Esophagus muscularis mucosa (tissue), 4 donors: ENCODE measurements around the gene TMEM82. TPM values are rescaled to one million over a fixed set of nuclear protein-coding genes. Genes with fewer than 3 reads are reported as not detected.
"Not testable (repeated sequence)": the region's sequence is repeated elsewhere in the genome, so short reads cannot be mapped to it uniquely, and the experiment has no call there.

Experiments
- DNase-seq: peaks from one replicate; pipeline ENCODE4 v3.0.0-alpha.2; 2017; ENCODE audit errors: extremely low spot score
- H3K27ac ChIP-seq, 4 donors: fragments of 200-600 bp; sonication (generic); replicated peaks in 1 of 4; 1 replicate in 3 of 4; 2 replicates in 1 of 4; pipeline ENCODE4 v1.5.1; 2016 to 2019; ENCODE audit warnings: mild to moderate bottlenecking in 1 of 4
- H3K27me3 ChIP-seq, 4 donors: fragments of 200-600 bp; sonication (generic); one replicate each; pipeline versions ENCODE4 v1.5.1 to v1.6.0; 2016 to 2019
- H3K36me3 ChIP-seq, 4 donors: fragments of 200-600 bp; sonication (generic); one replicate each; pipeline ENCODE4 v1.5.1; 2016 to 2019
- H3K4me1 ChIP-seq, 4 donors: fragments of 200-600 bp; sonication (generic); one replicate each; pipeline ENCODE4 v1.5.1; 2016 to 2019
- H3K4me3 ChIP-seq, 4 donors: fragments of 200-600 bp; sonication (generic); 1 replicate in 2 of 4; 2 replicates in 2 of 4; pipeline ENCODE4 v1.5.1; 2016 to 2019; ENCODE audit warnings: mild to moderate bottlenecking in 4 of 4, moderate library complexity in 1 of 4
- H3K9me3 ChIP-seq, 4 donors: fragments of 200-600 bp; sonication (generic); 1 replicate in 3 of 4; 2 replicates in 1 of 4; pipeline ENCODE4 v1.5.1; 2016 to 2019
- EP300 ChIP-seq: sonication (generic); formaldehyde crosslinking; IDR thresholded peaks from one replicate; pipeline ENCODE4 v1.6.1; 2017; ENCODE audit warnings: antibody characterized with exemption
- POLR2A ChIP-seq: fragments of 450-650 bp; IDR thresholded peaks from one replicate; pipeline ENCODE4 v1.6.1; 2017; ENCODE audit warnings: antibody characterized with exemption, moderate library complexity, mild to moderate bottlenecking, low read depth
- POLR2AphosphoS5 ChIP-seq, 2 donors: sonication (generic); formaldehyde crosslinking; IDR thresholded peaks; one replicate each; pipeline ENCODE4 v1.6.1; 2017; ENCODE audit warnings: antibody characterized with exemption in 2 of 2
- WGBS: methylation state at CpG from one replicate; pipeline ENCODE4 v1.1.5; 2018; 5-methylcytosine and 5-hydroxymethylcytosine counted together
- intact Hi-C: fragments of 100-400 bp; cut with DNase I; formaldehyde crosslinking; loops from one replicate; pipeline ENCODE4 v1.15.1; 2023
- total RNA-seq, 4 donors: library from RNA; depleted of rRNA; stranded (reverse); fragments of >200 nt; gene quantifications; one replicate each; pipeline versions ENCODE4 v1.1.0 to v1.2.1, GENCODE V29; 2016
- TF ChIP-seq, protein P1 (sequence below), 3 experiments: fragments of 200-600 bp in 2 of 3; fragments of 450-650 bp in 1 of 3; sonication (generic) in 2 of 3; IDR thresholded peaks; one replicate each; pipeline ENCODE4 v1.5.1; 2017 to 2019; ENCODE audit warnings: antibody characterized with exemption in 3 of 3, mild to moderate bottlenecking in 2 of 3, moderate library complexity in 1 of 3

TMEM82 gene
- total RNA-seq: not detected

- no peak for DNase-seq
- intact Hi-C loops: loop anchor here (5.0 kb wide), 1 partner anchor 140 kb away; no protein-coding TSS in a partner anchor
- TF ChIP-seq POLR2A (no peak), POLR2AphosphoS5 (IDR thresholded peaks at IDR 0.05) (no peak), EP300 (no peak)
- peaks cover 4 to 13% (median 9%) of the 10 kb centered on the region in 4 donors for H3K4me1 ChIP-seq
- no peaks in the 10 kb centered on the region for H3K9me3 ChIP-seq
- peaks cover 0 to 4% (median 0%) of the 10 kb centered on the region in 4 donors for H3K36me3 ChIP-seq
- H3K27ac ChIP-seq: no peak within 1 kb of the TSS
- no peak within 1 kb of the TSS for H3K4me3 ChIP-seq
- 43% methylated on average over 14 of the region's 14 CpGs for WGBS
- H3K27me3 ChIP-seq: no peaks in the 10 kb centered on the region
These were observed at the start of gene TMEM82 for GRCh38 chr1:15742339-15742801. Gene TMEM82 (plus strand): TSS chr1:15742499. CDS start chr1:15742560, 61 bp downstream.

DNA sequence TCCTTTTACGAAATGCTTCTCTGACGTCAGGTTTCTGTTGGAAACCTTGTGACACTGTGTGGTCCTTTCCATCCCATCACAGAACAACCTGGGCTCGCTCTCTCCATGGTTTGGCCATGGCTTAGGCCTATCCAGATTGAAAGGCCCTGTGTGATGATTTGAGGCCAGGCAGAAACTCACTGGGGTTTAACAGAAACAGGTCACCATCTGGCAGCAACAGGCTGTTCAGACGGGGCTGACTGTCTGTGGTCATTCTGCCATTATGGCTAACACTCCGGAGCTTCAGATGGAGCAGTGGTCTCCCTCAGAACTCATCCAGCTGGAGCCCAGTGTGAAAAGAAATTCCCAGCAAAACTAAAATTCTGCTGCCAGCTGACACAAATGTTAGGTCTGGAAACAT is 48.9 kb upstream of the TMEM82 start:
- H3K4me1 ChIP-seq: peaks cover 39 to 54% (median 45%) of the 10 kb centered on the region in 4 donors
- no peak for TF ChIP-seq EP300
- TF ChIP-seq POLR2A: no peak
- TF ChIP-seq, protein P1, sequence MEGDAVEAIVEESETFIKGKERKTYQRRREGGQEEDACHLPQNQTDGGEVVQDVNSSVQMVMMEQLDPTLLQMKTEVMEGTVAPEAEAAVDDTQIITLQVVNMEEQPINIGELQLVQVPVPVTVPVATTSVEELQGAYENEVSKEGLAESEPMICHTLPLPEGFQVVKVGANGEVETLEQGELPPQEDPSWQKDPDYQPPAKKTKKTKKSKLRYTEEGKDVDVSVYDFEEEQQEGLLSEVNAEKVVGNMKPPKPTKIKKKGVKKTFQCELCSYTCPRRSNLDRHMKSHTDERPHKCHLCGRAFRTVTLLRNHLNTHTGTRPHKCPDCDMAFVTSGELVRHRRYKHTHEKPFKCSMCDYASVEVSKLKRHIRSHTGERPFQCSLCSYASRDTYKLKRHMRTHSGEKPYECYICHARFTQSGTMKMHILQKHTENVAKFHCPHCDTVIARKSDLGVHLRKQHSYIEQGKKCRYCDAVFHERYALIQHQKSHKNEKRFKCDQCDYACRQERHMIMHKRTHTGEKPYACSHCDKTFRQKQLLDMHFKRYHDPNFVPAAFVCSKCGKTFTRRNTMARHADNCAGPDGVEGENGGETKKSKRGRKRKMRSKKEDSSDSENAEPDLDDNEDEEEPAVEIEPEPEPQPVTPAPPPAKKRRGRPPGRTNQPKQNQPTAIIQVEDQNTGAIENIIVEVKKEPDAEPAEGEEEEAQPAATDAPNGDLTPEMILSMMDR (IDR thresholded peaks at IDR 0.05): no peak
- TF ChIP-seq POLR2AphosphoS5 (IDR thresholded peaks at IDR 0.05): no peak
- no peaks in the 10 kb centered on the region for H3K9me3 ChIP-seq
- 83% methylated on average over 4 of the region's 5 CpGs for WGBS
- H3K4me3 ChIP-seq: no peak overlapping the region
- DNase-seq: no peak
- H3K27ac ChIP-seq: no peak overlapping the region
- intact Hi-C loops: no loop called here
- H3K27me3 ChIP-seq: no peaks in the 10 kb centered on the region
- peaks cover 0 to 17% (median 4%) of the 10 kb centered on the region in 4 donors for H3K36me3 ChIP-seq

DNA sequence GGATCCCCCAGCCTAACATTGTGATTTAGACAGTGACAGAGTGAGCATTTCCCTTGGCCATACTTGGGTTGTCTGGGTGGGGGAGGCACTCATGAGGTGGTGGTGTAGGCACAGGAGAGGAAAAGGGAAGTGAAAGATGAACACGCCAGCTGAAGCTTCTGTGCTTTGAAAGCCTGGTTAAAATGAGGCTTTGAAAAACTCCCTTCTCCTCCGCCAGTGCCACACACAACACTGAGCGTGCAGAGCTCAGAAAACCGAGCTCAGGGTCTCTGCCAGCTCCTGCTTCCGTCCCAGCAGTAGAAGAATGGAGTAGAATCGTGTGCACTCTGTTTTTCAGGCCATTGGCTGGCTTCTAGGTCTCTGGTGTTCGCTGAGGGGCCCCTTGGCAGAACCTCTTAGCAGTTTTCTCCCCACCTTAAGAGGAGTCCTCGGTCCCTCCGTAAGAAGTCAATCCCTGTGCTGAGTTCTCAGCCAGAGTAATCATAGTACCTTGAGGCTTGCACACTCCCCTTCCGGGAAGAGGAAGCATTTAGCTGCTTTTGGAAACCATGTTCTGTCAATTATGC is 45.3 kb upstream of the TMEM82 start:
- Histone ChIP-seq H3K4me1 (peaks cover 38 to 58% (median 44%) of the 10 kb centered on the region in 4 donors), H3K36me3 (peaks cover 0 to 13% (median 2%) of the 10 kb centered on the region in 4 donors), H3K4me3 (no peak overlapping the region), H3K27me3 (no peaks in the 10 kb centered on the region), H3K9me3 (no peaks in the 10 kb centered on the region), H3K27ac (peak overlapping the region in 2 of 4 donors; percentile 30 to 51)
- 46% methylated on average over 10 of the region's 10 CpGs for WGBS
- intact Hi-C loops: no loop called here
- TF ChIP-seq EP300 (no peak), POLR2AphosphoS5 (IDR thresholded peaks at IDR 0.05) (no peak)
- no peak for DNase-seq

GRCh38 chr1:15698201-15698600 is 44.1 kb upstream of the TMEM82 start:
- intact Hi-C loops: no loop called here

GRCh38 chr1:15699321-15699720 is 43.0 kb upstream of the TMEM82 start:
- DNase-seq, H3K27ac ChIP-seq, intact Hi-C loops, H3K27me3 ChIP-seq, H3K9me3 ChIP-seq, H3K4me3 ChIP-seq: not testable (repeated sequence)
- 91% methylated on average over 4 of the region's 4 CpGs for WGBS
- Histone ChIP-seq H3K36me3 (peaks cover 0 to 13% (median 2%) of the 10 kb centered on the region in 4 donors), H3K4me1 (peaks cover 41 to 70% (median 58%) of the 10 kb centered on the region in 4 donors)

More at GRCh38 chr1:15698201-15698600, 44.1 kb upstream of the TMEM82 start:
- Histone ChIP-seq H3K27me3 (no peaks in the 10 kb centered on the region), H3K4me3 (no peak overlapping the region), H3K4me1 (peaks cover 32 to 59% (median 46%) of the 10 kb centered on the region in 4 donors), H3K36me3 (peaks cover 0 to 13% (median 2%) of the 10 kb centered on the region in 4 donors), H3K27ac (no peak overlapping the region), H3K9me3 (no peaks in the 10 kb centered on the region)
- 94% methylated on average over 2 of the region's 2 CpGs for WGBS
- DNase-seq: no peak
- TF ChIP-seq POLR2A (no peak), POLR2AphosphoS5 (IDR thresholded peaks at IDR 0.05) (no peak), EP300 (no peak)

- WGBS: 59% methylated on average over 6 of the region's 6 CpGs
- H3K36me3 ChIP-seq: peaks cover 0 to 16% (median 6%) of the 10 kb centered on the region in 4 donors
- H3K9me3 ChIP-seq: no peaks in the 10 kb centered on the region
- intact Hi-C loops: no loop called here
- H3K4me1 ChIP-seq: peaks cover 48 to 82% (median 69%) of the 10 kb centered on the region in 4 donors
- TF ChIP-seq POLR2A: no peak
- no peak for TF ChIP-seq EP300
- TF ChIP-seq, protein P1 (IDR thresholded peaks at IDR 0.05): no peak
- no peak for TF ChIP-seq POLR2AphosphoS5 (IDR thresholded peaks at IDR 0.05)
- H3K4me3 ChIP-seq: no peak overlapping the region
- no peak for DNase-seq
- no peaks in the 10 kb centered on the region for H3K27me3 ChIP-seq
- H3K27ac ChIP-seq: peak overlapping the region in 3 of 4 donors; percentile 11 to 57 (median 32)
These were observed 41.8 kb upstream of the TMEM82 start for GRCh38 chr1:15700508-15700907.
